Limb (tissue), 2 donors: ENCODE results near the gene DFFA.
"Not testable (repeated sequence)": the region's sequence is repeated elsewhere in the genome, so short reads cannot be mapped to it uniquely, and the experiment has no call there.

Experiments used
- DNase-seq, 2 donors: peaks; one replicate each; pipeline ENCODE4 v3.0.0-alpha.2; 2016; ENCODE audit errors: extremely low spot score in 2 of 2

The DFFA gene

DNA sequence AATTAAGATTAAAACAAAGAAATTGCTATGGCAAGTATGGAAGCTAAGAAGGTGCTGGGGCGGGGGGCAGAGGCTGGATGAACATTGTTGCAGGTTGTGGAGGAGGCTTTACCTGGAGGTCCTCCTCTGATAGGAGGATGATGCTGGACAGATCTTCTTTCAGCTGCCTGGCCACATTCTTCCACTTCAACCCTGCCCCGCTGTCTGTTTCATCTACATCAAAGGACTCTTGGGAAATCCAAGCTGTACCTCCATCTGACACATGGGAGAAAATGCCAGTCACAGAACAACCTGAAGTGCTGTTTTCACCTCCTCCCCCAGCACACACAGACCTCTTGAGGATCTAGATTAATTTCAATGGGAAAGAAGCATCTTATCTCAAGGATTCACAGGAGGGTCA, 5.3 kb downstream of the DFFA start:
- DNase-seq = no peak

DNA sequence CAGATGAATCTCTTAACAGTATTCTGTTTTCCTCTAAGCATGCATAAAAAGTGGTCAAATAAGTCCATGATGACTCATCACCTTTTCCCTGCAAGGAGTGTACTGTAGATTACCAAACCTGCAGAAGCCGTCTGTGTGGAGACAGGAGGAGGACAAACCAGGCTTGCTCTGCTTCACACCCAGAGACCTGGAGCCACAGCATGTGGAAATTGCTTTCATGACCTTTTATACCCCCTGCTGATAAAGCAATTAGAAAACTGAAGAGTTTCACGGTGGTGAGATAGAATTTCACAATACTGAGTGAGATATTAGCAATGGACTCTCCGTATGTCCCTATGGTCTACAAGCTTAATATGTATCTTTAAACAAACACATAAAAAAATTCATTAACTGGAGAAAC, 13.1 kb downstream of the DFFA start:
- no peak for DNase-seq

DNA sequence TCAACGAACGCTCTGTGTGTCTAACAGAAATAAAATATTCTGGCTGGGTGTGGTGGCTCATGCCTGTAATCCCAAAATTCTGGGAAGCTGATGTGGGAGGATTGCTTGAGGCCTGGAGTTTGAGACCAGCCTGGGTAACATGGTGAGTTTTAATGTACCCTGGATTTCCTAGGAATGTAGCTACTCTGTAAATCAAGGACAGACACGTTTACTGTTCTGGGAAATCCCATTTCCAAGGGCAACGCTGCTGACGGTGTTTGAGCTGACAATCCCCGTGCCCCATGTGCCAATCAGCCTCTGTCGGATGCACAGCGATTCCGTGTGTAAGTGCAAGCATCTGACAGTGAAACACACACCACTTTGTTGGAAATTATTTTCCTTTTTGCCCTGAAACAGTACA, 14.5 kb downstream of the DFFA start:
- DNase-seq = no peak

DNA sequence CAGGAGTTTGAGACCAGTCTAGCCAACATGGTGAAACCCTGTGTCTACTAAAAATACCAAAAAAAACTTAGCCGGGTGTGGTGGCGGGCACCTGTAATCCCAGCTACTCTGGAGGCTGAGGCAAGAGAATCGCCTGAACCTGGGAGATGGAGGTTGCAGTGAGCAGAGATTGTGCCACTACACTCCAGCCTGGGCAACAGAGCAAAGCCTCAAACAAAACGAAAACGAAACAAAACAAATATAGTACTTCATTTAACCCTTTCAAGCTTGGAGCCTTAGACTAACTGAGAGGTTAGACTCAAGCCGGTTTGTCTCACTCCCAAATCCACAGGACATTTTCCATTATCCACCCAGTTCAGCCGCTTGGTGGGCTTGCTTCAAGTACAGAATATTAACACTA, 14.9 kb downstream of the DFFA start:
- not testable (repeated sequence) for DNase-seq

DNA sequence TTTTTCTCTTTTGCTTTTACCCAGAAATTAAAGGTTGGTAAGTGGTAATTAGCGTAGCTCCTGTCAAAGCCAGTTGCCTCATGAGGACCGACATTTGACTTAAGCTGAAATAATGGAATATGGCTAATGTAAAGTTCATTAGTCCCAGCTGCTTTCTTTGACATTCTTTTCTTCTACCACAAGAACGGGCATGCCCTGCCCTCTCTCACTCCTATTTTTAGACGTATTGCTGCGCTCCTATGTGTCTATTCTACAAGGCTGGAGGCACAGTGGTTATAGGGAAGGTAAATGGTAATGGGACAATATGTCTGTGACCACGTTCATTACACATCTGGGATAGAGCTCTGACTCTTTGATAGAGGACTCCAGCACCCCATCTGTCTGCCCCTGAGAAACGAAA, 15.7 kb downstream of the DFFA start:
- no peak for DNase-seq

DNA sequence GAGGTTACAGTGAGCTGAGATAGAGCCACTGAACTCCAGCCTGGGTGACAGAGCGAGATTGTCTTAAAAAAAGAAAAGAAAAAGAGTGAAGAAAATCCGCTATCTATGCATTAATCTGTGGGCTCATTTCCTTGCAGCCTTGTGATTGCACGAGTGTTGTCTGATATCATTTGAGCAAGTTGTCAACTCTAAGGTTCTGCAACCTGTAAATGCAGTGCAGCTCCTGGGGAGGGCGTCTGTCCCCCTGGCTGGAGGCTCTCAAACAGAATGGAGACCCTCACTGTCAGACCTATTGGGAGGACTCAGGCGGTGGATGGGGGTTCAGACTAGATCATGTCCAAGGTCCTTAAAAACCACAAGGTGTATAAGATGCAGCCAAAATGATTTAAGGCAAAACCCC, 16.3 kb downstream of the DFFA start:
- no peak for DNase-seq

DNA sequence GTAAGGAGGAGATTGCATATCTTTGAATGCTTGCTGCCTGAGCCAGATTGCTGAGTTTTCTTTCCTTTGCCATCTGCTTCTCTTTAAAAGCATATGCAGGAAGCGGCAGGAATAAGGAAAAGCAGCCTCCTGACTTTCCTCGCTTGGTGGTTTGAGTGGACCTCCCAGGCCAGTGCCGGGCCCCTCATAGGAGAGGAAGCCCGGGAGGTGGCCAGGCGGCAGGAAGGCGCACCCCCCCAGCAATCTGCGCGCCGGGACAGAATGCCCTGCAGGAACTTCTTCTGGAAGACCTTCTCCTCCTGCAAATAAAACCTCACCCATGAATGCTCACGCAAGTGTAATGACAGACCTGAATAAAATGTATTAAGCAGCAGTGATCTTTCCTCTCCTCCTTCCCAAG, 21.0 kb downstream of the DFFA start:
- peak; percentile 51 to 56 for DNase-seq

DNA sequence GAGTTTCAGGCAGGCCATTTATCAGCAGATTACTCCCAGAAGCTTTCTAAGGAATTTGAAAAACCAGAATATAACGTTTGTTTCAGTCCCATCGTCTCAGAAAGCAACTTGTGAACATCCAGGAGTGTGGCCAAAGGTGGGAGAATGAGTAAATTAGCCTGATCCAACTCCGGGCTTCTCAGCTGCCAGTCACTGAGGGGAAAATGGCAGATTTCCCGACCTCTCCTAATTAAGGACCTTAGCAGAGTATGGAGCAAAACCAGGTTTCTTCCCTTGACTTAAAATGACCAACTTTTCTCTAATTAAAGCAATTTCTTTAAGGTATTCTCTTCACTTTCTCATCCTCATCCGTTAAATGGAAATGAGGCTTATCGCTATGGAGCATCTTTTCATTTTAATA, 21.5 kb downstream of the DFFA start:
- peak in 1 of 2 donors; percentile 18 for DNase-seq

DNA sequence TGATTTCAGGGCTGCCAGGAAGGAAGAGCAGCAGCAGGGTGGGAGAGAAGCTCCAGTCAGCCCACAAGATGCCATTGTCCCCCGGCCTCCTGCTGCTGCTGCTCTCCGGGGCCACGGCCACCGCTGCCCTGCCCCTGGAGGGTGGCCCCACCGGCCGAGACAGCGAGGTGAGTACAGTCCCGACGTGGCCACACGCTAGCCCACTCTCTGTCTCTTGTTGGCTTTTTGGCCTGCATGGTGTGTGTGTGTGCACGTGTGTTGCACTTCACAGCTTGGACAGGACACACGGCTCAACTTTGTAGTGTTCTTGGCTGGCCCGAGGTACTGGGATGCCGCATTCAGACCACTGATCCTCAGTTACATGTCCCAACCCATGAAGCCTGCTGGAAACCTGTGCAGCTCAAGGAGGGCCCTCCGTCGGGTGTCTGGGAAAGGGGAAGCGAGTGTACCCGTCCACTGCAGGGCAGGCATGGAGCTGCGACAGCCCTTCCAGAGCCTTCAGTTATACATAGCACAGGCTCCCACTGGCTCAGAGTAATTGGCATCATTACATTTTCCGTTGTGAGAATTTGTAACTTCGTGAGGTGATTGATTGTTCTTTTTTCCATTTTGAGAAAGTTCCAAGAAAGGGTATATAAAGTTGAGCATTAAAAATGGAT, 22.0 kb downstream of the DFFA start:
- DNase-seq = peak in 1 of 2 donors; percentile 46

DNA sequence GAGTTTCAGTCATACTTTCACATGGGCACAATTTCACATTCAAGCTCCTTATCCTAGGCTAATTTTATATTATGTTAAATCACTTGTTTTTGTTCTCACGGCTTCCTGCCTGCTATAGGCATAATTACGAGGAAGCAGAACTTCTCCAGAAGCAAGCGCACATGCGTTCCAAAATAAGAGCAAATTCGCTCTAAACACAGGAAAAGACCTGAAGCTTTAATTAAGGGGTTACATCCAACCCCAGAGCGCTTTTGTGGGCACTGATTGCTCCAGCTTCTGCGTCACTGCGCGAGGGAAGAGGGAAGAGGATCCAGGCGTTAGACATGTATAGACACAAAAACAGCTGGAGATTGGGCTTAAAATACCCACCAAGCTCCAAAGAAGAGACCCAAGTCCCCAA, 22.6 kb downstream of the DFFA start, which contains the start of gene CORT:
Gene CORT (plus strand): TSS at position 281 of the 400 bp plus-strand sequence. CDS start 193 bp downstream, outside the sequence.
- no peak for DNase-seq

DNA sequence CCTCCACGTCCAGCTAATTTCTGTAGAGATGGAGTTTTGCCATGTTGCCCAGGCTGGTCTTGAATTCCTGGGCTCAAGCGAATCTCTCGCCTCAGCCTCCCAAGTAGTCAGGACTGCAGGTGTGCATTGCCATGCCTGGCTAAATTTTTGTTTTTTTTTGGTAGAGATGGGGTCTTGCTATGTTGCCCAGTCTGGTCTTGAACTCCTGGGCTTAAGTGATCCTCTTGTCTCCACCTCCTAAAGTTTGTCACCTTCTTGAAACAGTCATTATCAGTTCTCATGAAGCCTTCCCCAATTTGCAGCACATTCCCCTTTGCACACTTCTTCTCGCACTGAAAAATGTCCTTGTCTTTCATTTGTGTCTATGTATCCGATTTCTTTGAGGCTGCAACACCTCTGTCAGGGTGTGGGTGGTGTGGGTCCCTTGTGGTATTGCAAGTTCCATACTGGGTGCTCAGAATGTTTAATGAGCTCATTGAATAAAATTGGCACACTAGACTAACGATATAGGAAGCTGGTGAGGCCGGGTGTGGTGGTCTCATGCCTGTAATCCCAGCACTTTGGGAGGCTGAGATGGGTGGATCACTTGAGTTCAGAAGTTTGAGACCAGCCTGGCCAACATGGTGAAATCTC, 25.4 kb downstream of the DFFA start:
- no peak for DNase-seq

DNA sequence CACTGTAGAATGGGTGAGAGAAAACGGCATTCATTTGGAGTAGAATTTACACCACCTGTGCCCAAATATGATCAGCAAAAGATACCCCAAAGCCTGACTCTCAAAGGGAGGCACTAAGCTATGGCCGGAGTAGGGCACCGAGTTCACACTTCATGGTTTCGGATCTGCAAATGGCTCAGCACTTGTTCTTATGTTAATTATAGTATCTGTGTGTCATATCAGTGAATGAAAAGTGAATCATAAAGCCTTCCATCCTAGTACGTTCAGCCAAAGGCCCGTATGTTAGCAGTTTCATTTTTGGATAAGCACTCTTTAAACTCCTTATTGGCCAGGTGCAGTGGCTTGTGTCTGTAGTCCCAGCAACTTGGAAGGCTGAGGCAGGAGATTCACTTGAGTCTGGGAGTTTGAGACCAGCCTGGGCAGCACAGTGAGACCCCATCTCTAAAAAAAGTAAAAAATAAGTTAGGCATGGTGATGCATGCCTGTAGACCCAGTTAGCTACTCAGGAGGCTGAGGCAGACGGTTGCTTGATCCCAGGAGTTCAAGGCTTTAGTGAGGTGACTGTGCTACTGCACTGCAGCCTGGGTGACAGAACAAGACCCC, 27.4 kb downstream of the DFFA start:
- no peak for DNase-seq

DNA sequence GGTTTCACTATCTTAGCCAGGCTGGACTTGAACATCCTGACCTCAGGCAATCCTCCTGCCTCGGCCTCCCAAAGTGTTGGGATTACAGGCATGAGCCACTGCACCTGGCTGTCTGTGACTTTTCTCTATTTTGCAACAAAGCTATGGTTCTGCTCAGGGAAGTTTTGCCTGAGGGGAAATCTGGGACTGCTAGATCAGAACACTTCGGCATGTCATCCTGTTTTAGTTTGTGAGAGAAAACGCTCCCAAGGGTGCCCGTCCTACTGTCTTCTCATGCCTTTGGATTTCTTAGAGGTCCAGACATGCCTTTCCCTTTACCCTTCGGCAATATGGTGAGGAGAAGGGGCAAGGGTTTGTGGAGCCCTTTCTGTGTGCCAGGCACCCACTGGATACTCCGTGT, 28.1 kb downstream of the DFFA start:
- no peak for DNase-seq

DNA sequence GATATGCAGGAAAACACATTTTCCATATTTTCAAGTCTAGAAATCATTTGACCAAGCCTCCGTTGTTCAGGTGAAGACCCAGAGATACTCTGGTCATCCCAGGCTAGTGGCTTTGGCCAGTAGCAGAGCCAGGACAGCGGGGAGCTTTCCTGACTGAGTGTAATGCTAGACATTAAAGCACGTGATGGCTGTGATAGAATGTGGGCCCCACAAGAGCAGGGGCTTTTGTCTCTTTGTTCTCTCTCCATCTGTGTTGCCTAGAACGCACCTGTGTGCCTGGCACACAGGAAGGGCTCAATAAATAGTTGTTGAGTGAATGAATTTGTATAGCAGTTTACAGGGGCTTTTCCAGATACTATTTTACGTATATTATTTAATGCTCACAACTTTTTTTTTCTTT, 31.5 kb downstream of the DFFA start:
- DNase-seq = no peak

DNA sequence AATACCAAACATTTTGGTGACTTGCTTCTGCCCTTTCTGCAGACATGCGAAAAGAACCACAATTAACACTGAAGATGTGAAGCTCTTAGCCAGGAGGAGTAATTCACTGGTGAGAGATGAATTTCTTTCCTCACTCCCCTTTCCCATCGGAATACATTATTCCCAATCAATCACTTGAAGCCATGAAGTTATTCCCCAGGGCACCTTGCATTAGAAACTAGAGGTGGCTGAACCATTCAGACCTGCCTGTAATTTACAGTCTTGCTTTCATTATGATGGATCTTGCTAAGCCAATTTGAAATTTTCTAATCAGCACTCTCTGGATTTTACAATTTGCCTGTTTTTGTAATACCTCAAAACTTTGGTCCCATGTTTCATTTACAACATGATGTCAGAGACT, 32.0 kb downstream of the DFFA start:
- DNase-seq = no peak

DNA sequence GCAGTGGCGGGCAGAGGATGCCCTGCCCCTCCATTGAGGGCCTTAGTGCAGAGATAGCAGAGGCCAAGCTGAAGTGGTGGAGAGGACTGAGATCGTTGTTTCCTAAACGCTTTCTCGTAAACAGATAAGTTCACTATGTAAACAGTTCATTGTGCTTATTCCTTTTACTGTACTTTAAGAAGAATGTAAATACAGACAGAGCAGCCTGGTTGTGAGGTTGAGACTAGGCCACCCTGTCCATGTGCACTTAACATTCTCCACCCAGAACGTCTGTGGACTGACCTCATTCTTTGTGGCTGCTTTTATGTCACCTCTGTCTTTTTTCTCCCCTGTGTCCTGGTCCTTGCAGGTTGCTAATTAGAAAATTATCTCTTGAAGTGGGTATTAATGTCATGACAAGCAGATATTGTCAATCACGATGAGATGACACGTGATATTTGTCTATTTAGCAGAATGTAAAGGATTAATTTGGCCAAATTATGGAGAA, 33.6 kb downstream of the DFFA start:
- no peak for DNase-seq

DNA sequence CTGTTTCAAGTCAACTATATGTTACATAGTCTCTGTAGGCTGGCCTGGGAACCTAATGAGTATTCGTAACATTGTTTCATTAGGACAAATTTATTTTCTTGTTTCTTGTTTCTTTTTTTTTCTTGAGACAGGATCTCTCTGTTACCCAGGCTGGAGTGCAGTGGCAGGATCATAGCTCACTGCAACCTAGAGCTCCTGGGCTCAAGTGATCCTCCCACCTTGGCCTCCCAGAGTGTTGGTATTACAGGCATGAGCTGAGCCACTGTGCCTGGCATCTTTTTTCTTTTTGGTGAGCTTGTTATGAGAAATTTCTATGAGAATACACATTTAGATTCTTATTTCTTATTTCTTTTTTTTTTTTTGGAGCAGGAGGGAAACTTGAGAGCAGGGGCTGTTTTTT, 35.3 kb downstream of the DFFA start:
- DNase-seq = no peak

DNA sequence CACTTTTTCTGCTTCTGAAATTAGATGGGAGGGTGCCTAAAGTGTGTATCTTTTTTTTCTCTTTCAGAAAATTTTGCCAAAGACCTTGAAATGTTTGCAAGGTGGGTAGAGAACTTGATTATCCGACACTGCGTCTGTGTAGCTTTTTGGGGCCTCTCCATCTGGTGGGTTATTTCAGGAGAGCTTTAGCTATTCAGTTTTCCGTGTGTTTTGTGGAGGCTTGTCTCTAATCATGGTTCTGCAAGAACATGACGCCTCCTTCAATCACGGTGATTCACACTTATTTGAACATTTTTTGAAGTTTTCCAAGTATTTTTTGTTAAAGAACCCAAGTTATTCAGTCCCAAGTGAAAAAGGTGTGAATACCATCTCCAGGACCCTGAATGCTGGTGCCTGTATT, 37.7 kb downstream of the DFFA start:
- no peak for DNase-seq

DNA sequence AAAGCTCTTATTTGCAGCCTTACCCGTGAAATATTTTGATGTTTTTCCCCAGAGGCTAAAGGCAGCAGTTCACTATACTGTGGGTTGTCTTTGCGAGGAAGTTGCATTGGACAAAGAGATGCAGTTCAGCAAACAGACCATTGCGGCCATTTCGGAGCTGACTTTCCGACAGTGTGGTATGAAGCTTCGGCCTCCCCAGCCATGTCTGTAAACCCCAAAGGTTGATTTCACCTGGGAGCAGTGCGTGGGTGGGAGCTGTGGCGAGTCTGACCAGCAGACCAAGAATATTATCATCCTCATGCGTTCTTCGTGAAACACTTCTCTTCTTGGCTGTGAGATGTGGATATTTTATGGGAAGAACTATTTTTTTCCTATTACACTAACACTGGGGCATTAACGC, 38.5 kb downstream of the DFFA start:
- DNase-seq = no peak

DNA sequence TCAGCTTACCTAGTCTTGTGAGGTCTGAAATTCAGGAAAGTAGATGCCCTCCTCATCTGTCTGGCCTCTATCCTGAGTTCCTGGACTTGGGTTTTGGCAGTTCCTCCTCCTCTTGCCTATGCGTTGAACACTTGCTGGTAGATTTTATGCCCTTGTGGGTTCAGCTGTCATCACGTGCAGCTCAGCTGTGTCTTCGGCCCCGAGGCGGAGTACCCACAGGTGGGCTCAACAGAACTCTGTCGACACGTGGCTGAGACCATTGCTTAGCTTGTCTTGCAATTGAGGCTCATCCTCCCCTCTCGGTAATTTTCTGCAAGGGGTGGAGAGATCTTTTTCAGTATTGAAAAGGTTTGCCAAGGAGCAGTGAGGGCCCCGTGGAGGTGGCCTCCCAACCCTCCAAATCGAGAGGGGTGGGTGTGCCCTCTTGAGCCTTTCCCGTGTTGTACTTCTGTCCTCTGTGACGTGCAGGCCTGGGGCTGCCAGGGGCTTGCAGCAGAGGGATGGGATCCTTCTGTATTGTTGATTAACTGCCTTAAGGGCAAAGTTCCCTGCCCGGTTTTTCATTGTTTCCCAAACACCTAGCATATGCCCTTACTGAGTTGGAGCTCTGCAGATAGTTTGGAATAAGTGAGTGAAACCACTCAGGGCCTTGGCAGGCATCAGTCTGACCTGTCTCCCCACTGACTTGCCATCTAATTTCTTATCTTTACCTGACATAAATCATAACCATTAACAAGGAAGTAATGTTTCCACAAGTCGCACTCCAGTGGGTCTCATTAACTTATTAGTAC, 39.2 kb downstream of the DFFA start:
- no peak for DNase-seq

DNA sequence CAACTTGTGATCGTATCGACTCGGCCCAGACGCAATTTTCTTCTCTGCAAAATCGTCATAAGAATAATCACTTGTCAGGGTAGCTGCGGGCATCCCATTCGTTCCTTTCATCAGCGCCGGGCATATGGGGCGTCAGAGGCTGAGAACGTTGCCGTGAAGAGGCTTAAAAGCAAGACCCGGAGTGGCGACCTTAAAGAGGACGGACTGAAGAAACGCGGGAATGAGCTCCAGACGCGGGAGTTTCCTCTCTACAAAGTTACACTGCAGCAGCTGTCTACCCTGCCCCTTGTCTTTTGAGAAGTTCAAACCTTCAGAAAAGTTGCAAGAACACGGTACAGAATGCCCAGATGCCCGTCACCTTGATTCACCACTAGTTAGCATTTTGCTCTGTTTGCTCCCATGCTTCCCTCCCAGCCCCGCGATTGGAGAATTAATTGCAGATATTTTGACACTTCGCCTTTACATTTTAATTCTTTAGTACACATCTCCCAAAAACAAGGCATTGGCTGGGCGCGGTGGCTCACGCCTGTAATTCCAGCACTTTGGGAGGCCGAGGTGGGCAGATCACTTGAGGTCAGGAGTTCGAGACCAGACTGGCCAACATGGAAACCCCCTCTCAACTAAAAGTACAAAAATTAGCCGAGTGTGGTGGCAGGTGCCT, 41.1 kb downstream of the DFFA start:
- no peak for DNase-seq
